HG03095 (cell line): ENCODE measurements around the gene AKAP3.

ENCODE experiments used
- ATAC-seq: cut with Tn5 transposase; IDR thresholded peaks from one replicate; pipeline ENCODE4 v1.9.1; 2021; ENCODE audit warnings: moderate library complexity; ENCODE audit not compliant: unreplicated experiment

The AKAP3 gene

DNA sequence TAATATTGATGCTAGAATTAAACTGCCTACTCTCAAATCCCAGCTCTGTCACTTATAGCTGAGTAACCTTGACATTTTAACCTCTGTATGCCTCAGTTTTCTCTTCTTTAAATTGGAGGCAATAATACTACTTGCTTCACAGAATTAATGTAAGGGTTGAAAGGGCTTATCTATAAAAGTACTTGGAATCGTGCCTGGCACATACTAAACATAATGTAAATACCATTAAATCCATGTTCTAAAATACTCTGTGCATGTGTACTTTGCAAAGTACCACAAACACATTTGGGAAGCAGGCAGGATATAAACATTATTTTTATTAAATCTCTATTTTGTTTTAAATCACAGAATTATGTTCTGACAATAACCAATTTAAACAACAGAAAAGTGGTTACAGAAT lies 44.9 kb downstream of the AKAP3 start:
- no peak for ATAC-seq

DNA sequence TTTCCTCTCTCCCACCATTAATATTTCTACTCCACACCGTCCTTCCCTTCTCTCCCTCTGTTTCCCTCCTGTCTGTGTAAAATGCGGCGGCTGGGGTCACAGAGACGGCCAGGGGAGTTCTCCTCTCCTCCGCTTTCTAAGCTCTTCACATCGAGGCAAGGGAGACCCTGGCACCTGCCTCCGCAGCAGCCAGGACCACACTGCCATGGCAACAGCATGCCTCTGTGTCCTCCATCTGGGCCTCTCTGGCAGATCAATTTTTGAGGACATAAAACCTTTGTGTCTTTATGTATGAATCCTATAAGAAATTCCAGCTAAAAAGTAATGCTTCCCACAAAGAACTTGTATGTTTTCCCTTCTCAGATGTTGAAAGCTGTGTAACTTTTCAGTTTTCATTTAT lies 45.4 kb downstream of the AKAP3 start:
- ATAC-seq, result no peak

DNA sequence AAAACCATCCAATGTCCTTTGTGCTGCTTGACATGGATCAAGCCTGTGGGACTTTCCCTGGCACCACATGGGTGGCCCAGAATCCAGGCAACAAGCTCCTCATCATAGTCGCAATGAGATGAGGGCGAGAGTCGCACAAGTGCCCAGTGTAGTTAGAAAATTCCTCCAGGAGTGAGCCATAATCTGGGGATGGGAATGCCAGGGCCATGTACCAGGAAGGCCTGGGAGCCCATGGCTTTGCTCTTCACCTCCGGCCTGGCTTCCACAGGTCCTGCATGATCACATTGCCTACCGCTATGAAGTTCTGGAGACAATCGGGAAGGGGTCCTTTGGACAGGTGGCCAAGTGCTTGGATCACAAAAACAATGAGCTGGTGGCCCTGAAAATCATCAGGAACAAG lies 53.0 kb downstream of the AKAP3 start:
- ATAC-seq, result no peak

DNA sequence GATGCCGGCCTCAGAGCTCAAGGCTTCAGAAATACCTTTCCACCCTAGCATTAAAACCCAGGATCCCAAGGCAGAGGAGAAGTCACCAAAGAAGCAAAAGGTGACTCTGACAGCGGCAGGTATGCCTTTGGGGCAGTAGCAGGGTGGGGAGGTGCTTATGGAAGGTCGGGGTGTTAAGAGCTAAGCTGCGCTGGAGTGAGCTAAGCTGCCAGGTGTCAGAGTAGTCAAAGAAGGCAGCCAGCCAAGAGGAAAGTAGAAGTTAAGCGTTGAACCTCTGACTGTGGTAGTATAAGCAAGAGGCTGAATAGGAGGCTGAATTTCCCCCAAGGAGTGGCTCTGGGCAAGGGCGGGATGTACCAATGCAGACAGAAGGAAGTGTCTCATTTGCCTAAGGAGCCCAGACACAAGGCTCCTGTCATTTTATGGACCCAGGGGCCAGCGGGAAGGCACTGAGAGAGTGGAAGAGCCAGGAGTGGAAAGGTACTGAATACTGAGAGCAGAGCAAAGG lies 57.6 kb downstream of the AKAP3 start:
- ATAC-seq, result no peak

DNA sequence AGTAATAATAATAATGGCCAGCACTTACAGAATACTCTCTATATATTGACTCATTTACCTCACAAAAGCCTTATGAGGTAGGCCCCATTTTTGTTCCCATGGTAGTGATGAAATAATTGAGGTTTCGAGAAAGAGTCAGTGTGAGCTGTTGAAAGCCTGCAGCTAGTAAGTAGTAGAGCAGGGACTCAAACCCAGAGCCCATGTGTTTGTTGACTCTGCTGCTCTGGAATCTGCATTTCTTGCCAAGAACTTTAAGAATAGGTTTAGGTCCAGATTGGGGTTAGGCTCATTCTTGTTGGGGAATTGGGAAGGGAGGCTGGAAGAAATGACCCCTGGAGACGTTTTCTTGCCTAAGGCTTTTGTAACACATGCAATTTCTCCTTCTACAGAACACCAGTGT lies 58.9 kb downstream of the AKAP3 start:
- no peak for ATAC-seq

DNA sequence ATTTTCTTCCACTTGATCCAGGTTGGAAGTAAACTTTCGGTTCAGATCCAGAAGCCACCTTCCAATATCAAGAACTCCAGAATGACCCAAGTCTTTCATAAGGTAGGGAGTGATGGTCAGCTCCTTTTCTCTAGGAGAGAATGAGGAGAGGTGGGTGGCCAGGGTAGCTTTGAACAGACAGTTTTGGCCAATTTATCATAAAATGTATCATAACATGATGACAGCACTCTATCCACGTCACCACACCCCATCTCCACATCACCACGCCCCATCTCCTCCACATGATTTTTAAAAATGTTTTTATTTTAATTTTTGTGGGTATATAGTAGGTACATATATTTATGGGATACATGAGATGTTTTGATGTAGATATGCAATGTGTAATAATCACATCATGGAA lies 59.9 kb downstream of the AKAP3 start:
- no peak for ATAC-seq

DNA sequence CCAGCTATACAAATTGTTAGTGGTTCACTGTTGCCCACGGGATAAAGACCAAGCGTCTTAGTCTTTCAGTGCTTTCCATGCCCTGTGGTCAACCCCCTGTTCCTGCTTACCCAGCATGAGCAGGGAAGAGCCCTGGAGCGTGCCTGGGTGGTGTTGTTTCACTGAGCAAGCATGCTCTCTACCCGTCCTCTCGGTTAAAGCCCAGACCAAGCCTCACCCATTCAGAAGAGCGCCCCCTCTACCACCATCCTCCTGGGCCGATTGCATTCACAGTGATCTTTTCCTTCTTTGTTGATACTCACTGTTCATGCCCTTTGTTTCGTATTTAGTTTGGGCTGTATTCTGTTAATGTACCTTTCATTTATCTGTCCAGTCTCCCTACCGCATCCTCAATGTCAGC lies 61.7 kb downstream of the AKAP3 start:
- ATAC-seq, result no peak

DNA sequence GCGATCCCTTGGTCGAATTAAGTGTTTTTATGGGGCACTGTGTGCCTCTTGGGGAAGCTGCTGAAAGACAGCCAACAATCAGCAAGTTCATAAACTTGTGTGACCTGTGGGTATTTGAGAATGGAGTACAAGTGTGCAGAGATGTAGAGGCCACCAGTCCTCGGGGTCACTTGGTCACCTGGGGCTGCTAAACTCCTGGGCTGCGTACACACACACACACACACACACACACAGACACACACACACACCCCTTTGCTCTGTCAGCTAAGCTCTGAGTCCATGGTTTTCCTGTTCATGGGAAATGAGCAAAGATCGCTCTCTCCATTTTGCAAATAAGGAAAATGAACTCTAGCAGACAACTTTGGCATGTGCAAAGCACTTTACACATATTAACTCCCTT lies 62.4 kb downstream of the AKAP3 start:
- no peak for ATAC-seq

DNA sequence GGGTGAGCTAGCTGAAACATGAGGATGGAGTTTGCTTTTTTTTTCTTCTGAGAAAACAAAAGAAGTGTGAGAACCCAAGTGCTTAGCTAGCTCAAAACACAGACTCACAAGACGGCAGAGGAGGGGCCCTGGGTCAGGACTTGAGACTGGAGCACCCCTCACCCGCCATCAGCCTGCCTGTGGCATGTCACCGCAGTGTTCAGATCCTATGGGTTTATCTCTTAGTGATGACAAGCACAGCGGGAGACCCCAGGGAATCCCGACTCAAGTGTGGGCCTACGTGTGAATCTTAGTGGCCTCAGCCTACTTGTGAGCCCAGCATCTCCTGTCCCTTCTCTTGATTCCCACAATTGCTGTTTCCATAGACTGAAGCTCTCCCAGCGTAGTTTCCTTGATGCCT lies 64.0 kb downstream of the AKAP3 start:
- no peak for ATAC-seq

DNA sequence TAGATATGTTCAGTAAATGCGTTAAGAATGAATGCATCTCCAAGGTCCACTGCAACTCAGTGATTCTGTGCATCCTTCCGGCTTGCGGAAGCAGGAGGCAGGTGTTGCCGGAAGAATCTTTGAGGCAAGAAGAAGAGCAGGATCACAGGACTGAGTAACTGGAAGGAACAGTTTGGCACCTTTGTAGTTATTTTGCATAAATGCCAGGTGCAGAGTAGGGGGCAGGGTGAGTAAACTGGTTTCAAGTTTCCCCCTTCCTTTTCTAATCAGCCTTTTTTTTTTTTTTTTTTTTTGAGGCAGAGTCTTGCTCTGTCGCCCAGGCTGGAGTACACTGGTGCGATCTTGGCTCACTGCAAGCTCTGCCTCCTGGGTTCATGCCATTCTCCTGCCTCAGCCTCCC lies 64.6 kb downstream of the AKAP3 start:
- ATAC-seq, result no peak

DNA sequence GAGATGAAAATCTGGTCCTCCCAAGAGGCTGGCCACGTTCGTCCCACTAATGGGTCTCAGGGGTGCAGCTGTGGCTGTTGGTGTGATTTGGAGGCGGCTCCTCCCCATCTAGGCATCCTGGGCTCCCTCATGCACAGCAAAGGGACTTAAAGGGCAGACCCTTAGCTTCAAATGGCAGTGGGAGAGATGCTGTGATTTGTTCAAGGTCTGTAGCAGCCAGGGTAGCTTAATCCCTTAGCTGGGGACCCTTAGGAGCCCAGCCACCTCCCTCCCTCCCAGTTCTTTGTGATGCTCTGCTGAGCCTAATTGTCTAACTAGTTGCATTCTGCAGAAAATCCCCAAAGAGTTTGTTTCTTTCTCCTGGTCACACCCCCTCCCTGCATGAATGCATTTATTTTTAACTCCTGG lies 68.6 kb downstream of the AKAP3 start:
- ATAC-seq, result no peak

DNA sequence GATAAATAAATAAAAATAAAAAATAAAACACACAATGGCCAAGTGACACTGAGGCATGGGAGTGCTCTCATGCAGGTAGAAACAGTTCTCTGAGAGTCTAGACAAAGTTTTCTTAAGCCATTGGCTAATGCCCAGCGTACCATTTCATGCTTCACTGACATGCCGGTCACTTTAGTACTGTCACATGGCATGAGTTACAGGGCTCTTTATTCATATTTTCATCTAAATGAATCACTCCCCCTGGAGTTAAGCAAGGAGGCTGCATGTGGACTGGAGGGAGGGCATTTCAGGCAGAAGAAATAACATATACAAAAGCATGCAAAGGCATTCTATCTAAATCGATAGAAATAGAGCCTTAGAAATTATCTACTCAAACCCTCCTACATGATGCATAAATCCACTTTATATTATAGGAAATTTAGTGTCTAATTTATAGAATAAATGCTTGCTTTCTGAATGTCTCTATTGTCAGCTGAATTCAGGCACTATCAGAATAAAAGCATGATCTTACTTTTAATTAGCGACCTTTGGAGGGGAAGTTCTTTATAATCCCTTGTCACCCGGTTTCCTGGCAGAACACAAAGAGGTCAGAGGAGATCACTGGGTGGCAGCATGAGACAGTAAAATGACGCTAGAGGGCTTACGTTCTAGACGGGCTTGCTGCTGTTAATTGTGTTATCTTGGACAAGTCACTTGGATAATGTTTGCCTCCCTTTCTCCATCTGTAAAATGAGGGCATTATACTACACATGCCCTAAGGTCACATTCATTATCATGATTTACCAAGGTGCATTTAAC lies 69.3 kb downstream of the AKAP3 start:
- no peak for ATAC-seq

DNA sequence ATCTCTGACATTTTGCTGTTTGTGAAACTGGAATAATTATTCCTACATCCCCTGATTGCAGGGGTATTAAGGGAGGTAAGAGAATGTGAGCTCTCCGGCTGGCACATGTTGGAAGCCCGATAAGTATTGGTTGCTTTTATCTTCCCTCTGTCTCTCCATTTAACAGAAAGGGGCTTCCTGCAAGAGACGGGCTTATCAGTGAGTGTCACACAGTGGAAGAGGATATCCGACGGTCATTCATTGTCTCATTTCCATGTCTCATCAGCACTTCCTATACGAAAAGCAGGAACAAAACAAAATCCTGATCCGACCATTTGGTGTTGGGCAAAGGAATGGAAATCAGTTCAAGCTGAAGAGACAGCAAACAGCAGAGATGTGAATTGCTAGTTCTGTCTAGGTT lies 76.2 kb downstream of the AKAP3 start:
- ATAC-seq, result no peak

DNA sequence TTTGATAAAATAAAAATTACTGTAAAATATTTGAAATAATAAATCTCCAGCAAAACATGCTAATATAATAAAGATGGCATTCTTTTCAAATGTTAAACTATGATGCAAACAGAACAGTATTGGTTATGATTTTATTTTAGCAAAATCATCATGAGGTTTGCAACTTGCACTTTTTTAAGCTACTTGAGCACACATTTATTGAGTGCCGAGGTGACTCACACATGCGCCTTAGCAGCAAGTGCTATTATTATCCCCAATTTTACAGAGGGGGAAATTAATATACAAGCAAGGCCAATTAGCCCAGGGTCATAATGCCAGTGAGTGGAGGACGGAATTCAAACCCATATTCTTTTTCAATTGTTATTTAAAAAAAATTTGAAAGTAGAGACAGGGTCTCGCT lies 79.6 kb downstream of the AKAP3 start:
- no peak for ATAC-seq

DNA sequence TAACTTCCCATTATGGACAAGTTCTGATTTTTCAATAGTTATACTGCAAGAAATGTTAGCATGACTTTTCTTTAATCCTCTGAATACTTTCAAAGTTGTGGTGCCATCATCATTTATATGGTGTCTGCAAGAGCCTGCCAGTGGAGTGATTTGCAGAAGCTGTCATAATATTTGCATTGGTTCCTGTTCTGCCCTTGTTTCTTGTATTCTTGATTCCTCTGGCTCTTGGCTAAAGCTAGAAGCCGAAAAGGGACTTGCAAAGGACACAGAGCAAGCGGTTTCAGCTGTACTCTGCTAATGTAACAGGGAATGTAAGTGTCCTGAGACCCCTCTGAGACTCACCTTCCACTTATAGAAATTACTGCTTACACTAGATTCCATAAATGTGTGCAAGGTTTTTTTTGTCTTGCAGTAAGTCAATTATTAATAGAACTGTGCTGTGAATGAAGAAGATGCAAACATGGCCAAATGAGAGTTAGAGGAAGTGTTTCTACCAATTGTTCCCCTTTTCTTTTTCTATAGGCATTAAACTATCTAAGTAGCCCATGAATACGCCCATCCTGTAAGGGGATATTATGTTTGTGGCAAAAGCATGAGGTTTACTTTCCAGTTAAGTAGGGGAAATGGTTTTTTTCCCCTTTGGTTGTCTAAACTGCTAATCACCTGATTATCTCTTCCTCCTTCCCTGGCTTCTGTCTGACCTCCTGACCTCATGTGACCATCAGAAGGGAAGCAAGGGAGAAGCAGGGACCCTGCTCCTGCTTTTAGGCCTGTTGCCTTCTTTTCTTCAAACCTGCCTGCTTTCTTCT lies 81.6 kb downstream of the AKAP3 start:
- peak; percentile 56 for ATAC-seq

DNA sequence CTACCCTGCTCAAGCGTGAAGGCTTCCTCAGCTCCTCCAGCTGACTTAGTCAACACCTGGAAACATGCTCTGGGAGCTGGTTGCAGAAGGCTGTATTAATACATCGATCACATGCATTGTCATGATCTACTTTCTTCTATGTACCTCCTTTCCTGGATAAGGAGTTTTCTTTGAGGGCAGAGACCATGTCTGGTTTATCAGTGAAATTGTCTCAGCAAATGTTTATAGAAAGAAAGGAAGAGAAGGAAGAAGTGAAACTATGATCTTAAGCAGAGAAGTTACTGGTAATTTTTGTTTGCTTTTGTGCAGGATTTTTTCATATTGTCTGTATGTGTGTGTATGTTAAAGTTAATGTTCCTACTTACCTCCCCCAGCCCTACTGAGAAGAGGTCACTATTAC lies 82.4 kb downstream of the AKAP3 start:
- no peak for ATAC-seq
